ENCODE results near the gene HID1. TPM values are rescaled to one million over a fixed set of nuclear protein-coding genes. Genes with fewer than 3 reads are reported as not detected.

Gene HID1
- total and polyA plus RNA-seq, 9 donors, result 1.8 to 21.6 (median 5.2) TPM

DNA sequence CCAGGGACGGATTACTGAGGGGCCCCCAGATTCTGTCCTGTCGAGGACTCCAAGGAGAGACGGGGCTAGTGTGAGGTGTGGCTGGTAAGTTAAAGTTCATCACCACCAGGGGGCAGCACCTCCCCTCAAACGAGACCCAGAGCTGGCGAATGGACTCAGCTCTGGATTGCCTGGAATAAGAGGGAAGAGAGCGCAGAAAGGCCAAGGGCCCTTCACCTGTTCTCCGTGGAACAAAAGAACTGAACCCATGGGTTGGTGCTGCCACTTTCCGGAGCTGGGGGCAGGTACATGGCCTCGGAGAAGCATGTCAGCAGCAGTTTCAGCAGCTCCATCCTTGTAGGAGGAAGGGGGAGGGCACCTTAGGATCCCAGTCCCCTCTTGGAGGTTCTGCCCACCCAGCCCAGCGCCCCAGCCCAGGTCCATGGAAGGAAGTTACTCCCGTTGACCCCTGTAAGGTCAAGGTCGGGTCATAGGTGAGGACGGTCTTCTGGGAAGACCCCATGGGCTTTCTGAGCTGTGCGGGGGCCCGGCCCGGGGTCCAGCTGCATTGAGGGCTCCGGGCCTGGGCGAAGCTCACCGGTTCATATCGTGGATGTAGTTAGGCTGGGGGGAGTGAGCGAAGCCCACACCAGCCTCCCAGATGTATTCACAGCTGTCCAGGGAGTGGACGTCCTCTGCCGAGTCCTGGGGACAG lies 10.8 kb downstream of the HID1 start:
- Histone ChIP-seq H3K36me3 (no peaks in the 10 kb centered on the region), H3K4me1 (ENCODE audit: insufficient read depth) (no peaks in the 10 kb centered on the region), H3K9me3 (no peaks in the 10 kb centered on the region), H3K27me3 (no peaks in the 10 kb centered on the region), H3K27ac (no peak overlapping the region), H3K4me3 (no peak overlapping the region)
- peak; percentile 83 to 93 (median 90) for DNase-seq
- WGBS, 3 donors, result 36 to 38% (median 37%) methylated on average over 22 to 23 of the region's 23 CpGs
- intact Hi-C loops (cut with DNase I), result loop anchor here (5.0 to 10.0 kb wide), 4 partner anchors 53 to 243 kb away; partner anchors contain the start of genes NUP85 (in 3 of the 4) and MRPL58 (in 1 of the 4)
- no peak for TF ChIP-seq EP300 (IDR thresholded peaks at IDR 0.05)
- TF ChIP-seq, protein P1, sequence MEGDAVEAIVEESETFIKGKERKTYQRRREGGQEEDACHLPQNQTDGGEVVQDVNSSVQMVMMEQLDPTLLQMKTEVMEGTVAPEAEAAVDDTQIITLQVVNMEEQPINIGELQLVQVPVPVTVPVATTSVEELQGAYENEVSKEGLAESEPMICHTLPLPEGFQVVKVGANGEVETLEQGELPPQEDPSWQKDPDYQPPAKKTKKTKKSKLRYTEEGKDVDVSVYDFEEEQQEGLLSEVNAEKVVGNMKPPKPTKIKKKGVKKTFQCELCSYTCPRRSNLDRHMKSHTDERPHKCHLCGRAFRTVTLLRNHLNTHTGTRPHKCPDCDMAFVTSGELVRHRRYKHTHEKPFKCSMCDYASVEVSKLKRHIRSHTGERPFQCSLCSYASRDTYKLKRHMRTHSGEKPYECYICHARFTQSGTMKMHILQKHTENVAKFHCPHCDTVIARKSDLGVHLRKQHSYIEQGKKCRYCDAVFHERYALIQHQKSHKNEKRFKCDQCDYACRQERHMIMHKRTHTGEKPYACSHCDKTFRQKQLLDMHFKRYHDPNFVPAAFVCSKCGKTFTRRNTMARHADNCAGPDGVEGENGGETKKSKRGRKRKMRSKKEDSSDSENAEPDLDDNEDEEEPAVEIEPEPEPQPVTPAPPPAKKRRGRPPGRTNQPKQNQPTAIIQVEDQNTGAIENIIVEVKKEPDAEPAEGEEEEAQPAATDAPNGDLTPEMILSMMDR (IDR thresholded peaks at IDR 0.05), result peak; percentile 70 to 83 (median 83)

DNA sequence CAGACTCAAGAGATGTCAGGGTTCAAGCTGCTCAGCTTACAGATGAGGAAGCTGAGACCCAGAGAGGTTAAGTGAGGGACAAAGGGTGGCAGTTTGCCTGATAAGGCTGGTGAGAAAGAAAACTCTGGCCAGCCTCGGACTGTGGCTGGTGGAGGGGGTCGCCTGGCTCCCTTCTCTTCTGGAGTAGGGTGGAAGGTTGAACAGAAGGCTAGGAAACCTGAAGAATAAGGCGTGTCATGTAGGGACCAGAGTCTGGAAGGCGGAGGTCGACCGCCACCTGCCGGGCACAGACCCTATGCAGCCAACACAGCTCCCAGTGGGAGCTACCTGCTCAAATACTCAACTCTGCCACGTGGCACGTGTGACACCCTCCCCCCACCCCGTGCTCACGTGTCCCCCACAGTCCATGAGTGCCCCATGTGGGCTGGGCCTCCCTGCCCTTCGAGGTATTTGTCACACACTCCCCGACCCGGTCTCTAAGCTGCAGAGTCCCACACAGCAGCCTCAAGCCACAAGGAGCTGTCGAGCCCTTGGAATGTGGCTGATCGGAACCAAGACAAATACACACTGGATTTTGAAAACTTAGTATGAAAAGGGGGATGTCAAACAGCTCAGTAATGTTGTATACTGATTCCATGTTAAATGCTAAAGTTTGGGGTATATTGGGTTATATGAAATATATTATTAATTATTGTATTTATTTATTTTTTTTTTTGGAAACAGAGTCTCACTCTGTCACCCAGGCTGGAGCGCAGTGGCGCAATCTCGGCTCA lies 11.8 kb downstream of the HID1 start:
- 31 to 42% (median 32%) methylated on average over 19 of the region's 19 CpGs for WGBS, 3 donors
- no peak for DNase-seq
- Histone ChIP-seq H3K36me3 (no peaks in the 10 kb centered on the region), H3K27me3 (no peaks in the 10 kb centered on the region), H3K27ac (no peak overlapping the region), H3K9me3 (no peaks in the 10 kb centered on the region), H3K4me3 (no peak overlapping the region), H3K4me1 (ENCODE audit: insufficient read depth) (no peaks in the 10 kb centered on the region)
- TF ChIP-seq, protein P1 (IDR thresholded peaks at IDR 0.05), result no peak
- TF ChIP-seq POLR2A (IDR thresholded peaks at IDR 0.05), result no peak
- no peak for TF ChIP-seq EP300 (IDR thresholded peaks at IDR 0.05)
- intact Hi-C loops (cut with DNase I), result loop anchor here (5.0 to 10.0 kb wide), 4 partner anchors 54 to 244 kb away; partner anchors contain the start of genes NUP85 (in 3 of the 4) and MRPL58 (in 1 of the 4)

DNA sequence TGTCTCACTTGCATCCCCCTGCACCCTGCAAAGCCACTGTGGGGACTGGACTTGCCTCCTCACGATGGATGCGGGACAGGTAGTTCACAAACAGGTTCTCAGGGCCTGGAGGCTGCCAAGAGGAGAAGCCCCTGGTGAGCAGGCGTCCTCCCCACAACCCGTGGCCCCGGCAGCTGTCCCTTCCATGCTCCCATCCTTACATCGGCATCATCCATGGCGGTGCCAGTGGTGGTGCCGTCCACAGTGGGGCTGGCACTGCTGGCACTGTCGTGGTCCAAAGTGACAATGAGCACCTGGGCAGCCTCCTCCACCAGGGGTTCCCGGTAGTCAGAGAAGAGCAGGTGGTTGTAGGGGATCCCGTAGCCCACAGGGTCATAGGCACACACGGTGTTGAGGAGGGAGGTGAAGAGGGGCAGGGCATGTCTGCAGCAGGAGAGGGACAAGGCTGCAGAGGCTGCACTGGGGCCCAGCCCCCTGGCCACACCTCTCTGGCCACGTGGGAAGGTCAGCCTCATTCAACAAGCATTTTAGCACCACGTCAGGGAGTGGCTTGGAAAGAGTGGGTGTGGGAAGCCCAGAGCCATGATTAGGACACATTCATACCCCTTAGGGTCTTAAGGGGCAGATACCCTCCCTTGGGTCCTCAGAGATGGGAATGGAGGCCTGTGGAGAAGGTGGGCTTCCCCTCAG lies 12.6 kb downstream of the HID1 start:
- Histone ChIP-seq H3K27me3 (no peaks in the 10 kb centered on the region), H3K36me3 (no peaks in the 10 kb centered on the region), H3K9me3 (no peaks in the 10 kb centered on the region), H3K4me1 (ENCODE audit: insufficient read depth) (no peaks in the 10 kb centered on the region), H3K4me3 (no peak overlapping the region), H3K27ac (no peak overlapping the region)
- intact Hi-C loops (cut with DNase I), result loop anchor here (2.0 to 10.0 kb wide), 10 partner anchors 55 to 245 kb away; partner anchors contain the start of genes NUP85 (in 3 of the 4), MRPL58 (in 1 of the 4) and NHERF1 (in 1 of the 4)
- DNase-seq, result no peak
- WGBS, 3 donors, result 50 to 69% (median 55%) methylated on average over 14 of the region's 14 CpGs
- TF ChIP-seq, protein P1 (IDR thresholded peaks at IDR 0.05), result no peak
- no peak for TF ChIP-seq POLR2A (IDR thresholded peaks at IDR 0.05)
- TF ChIP-seq EP300 (IDR thresholded peaks at IDR 0.05), result no peak
